CD4-positive, alpha-beta T cell treated with Interleukin-15 for 4 hours (primary cell): ENCODE results near the gene SCGN.

Experiments
- DNase-seq: peaks from one replicate; pipeline ENCODE4 v3.0.0-alpha.2; 2020; ENCODE audit warnings: low spot score

The SCGN gene, protein sequence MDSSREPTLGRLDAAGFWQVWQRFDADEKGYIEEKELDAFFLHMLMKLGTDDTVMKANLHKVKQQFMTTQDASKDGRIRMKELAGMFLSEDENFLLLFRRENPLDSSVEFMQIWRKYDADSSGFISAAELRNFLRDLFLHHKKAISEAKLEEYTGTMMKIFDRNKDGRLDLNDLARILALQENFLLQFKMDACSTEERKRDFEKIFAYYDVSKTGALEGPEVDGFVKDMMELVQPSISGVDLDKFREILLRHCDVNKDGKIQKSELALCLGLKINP

GRCh38 chr6:25652007-25652515 lies at the start of gene SCGN:
SCGN (plus strand) TSS chr6:25652215; CDS start chr6:25652404, 189 bp downstream.
- no peak for DNase-seq

GRCh38 chr6:25602674-25602982 lies 49.4 kb upstream of the SCGN start:
- DNase-seq: no peak

- no peak for DNase-seq
Observed at GRCh38 chr6:25603251-25603650, 48.8 kb upstream of the SCGN start.

DNA sequence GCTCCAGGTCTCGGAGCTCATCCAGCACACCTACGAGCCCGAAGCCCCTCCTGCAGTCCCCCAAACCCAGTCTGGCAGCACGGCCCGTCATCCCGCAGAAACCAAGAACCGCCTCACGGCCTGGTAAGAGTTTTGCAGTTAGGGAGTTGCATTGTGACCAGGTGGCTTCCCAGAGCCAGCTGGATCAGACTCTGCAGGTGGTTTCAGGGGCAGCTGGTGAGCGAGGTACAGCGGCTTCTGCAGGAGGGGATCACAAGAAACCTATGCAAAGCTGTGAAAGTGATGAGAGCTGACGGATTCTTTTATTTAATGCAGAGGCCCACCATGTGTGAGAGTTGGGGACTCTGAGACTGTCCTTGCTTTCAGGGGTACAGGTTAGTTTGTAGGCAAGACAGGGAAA lies 45.9 kb upstream of the SCGN start:
- DNase-seq: no peak

DNA sequence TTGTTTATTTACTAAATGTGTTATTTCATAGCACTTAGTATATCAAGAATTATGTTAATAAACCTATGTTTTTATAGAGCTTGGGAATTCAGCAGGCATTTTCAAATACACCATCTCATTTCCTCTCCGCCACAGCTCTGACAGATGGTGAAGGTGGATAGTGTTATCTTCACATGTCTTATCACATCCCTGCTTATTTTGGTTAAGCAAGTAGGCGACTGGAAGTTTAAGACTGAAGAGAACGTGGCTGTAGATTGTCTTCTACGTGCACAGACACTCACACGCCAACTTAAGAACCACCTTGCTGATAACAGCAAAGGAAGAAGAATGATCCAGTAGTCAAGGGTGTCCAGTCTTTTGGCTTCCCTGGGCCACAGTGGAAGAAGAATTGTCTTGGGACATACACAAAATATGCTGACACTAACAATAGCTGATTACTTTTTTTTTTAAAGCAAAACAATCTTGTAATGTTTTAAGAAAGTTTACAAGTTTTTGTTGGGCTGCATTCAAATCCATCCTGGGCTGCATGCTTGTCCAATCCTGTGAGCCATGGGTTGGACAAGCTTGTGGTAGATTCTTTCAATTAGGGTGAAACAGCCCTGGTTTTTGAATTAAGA lies 43.3 kb upstream of the SCGN start:
- DNase-seq: no peak

DNA sequence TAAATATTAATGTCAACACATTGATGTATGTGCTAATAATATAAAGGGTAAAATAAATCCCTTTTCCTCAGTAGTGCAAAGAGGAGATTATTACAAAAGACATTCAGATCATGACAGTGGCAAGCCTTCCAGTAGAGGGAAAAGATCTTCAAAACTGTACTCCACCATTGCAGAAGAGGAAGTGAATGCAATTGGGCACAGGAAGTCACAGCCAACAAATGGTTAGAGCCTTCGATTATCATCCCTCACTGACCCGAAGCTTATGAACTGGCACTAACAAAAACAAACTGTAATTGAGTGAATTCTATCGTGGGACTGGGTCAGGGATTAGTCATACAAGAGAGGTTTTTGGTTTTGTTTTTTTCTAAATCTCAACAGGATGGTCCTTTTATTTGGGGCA lies 39.3 kb upstream of the SCGN start:
- DNase-seq: no peak

DNA sequence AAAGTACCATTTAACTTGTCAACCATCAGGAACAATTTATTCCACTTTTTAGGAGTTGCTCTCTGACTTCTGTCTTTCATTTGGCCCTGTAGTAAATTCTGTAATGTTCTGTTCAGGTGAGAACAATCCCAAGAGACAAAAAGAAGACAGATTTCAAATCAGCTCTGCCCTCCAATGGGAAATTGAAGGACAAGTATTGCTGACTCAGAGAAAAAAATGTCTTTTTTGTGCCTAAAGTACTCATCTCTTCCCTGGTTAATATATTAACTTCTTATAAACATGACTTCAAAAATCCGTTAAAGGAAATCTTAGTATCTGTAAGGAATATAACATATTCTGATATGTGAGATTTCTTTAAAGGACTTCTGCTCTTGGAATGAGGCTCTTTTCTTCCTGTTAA lies 38.6 kb upstream of the SCGN start:
- no peak for DNase-seq

GRCh38 chr6:25614052-25614451 lies 38.0 kb upstream of the SCGN start:
- DNase-seq: no peak

DNA sequence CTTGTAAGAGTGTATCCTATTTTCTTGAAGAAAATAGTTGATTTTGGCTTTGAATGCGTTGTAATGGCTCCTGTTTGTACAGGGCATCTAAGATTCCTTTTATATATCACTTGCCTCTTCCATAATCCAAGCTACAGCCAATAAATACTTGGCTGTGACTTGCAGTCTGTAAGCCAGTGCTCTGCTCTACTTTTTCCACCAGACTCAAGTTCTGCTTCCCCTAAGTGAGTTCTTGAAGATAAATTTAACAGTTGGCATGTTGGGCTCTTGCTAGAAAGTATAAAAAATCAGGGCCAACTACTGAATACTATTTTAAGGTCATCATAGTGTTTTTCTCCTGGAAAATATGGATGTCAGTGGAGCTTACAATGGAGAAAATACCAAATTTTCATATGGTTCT lies 36.5 kb upstream of the SCGN start:
- DNase-seq: no peak

- DNase-seq: no peak
Observed at GRCh38 chr6:25617997-25618396, 34.0 kb upstream of the SCGN start.

DNA sequence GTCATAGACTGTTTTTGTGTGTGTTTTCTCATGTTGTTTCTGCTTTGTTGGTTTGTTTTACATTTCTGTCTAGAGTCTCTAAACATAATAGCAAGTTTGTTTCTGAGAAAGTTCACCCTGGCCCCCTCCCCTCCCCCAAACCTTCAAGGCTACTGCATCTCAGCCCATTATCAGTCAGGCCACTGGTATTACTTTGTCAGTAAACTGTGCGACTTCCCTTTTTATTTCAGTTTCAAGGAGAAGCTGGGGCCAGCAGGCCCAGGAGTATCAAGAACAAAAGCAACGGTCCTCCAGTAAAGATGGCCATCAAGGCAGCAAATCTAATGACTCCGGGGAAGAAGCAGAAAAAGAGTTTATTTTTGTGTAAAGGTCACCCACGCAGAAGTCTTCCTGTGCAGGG lies 32.8 kb upstream of the SCGN start:
- DNase-seq: no peak

- DNase-seq: no peak
Observed at GRCh38 chr6:25620391-25620790, 31.6 kb upstream of the SCGN start.

DNA sequence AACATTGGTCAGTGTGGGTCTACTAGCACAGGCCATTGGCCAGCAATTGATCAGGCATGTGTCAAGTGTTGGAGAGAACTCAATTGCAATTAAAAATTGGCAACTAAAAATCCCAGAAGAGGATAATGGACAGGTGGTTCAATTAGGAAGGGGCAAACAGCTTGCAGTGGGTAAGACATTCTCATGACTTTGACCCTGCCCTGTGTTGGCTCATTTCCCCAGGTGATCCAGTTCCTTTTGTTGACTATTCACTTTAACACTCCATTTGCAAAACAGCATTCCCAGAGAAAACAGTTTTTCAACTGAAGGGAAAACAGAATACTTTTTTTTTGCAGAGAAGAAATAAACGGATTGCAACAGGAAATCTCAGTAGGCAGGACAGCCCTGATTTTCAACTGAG lies 28.9 kb upstream of the SCGN start:
- no peak for DNase-seq

DNA sequence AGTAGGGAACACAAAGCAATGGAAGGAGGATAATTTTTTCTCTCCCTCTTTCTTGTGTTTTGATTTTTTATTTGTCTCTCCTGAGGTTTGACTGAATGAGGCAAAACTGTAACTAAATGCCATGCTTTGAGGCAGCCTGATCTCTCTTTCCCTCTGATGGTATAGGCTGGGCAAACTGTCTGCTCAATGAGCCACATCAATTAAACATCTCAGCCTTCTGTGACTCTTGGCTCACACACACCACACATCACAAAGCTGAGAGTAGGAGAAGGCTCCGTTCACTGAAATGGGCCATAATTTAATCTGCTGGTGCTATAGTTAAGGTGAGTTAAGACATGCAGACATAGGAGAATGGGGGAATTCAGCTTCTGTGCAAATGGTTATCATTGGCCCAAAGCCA lies 28.1 kb upstream of the SCGN start:
- DNase-seq: no peak

- DNase-seq: no peak
Observed at GRCh38 chr6:25627001-25627400, 25.0 kb upstream of the SCGN start.

- no peak for DNase-seq
Observed at GRCh38 chr6:25628471-25629197, 23.4 kb upstream of the SCGN start.

- no peak for DNase-seq
Observed at GRCh38 chr6:25629198-25629576, 22.8 kb upstream of the SCGN start.

DNA sequence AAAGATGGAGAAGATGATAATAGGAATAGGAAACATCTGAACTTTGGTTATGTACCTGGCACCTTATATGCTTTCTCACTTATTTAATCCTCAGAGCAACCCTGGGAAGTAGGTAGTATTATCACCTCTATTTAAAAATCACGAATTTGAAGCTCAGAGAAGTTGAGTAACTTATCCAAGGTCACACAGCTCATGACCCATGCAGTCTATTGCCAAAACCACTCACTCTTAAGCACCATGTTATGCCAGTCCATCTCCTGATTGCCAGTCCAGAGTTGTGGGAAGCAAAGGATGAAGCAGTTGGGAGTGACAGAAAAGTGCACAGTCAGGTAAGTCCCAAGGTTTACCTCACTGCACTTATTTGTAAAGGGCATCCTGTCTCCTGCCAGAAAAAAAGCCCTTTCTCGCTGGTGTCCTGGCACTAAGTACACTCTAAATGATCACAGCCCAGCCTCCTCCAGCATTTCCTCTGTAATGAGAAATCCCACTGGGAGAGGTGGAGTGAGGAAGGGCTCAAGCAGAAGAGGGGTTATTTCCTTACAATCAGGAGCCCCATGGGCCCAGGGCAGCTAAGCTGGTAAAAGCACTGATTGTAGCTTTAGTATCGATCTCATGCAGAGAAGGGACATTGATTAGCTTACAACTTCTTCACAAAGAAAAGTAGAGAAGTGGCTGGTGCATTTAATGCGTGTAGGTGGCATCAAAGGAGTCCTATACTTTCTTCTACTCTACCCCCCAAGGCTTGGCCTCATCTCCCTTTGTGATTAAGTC lies 21.3 kb upstream of the SCGN start:
- DNase-seq: no peak

- no peak for DNase-seq
Observed at GRCh38 chr6:25635886-25636317, 16.1 kb upstream of the SCGN start.

- DNase-seq: no peak
Observed at GRCh38 chr6:25637211-25637610, 14.8 kb upstream of the SCGN start.

- DNase-seq: no peak
Observed at GRCh38 chr6:25637960-25638434, 14.0 kb upstream of the SCGN start.

- no peak for DNase-seq
Observed at GRCh38 chr6:25639653-25640052, 12.4 kb upstream of the SCGN start.

DNA sequence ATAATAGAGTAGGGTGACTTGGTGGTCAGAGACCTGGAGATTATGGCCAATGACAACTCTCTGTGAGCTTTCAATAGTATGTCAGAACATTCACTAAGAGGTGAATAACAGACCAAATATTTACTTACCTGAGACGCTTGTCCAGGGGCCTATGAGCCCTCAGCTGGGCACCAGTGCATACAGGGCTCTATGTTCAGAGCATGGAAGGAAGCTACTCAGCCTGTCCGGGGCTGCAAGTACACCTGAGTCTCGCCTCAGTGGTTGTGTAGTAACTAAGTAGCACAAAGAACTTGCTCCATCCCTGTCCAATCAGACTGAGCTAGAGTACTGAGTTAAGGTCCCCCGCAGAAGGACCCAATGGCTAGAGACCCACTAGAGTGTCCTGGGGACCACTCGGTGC lies 11.6 kb upstream of the SCGN start:
- no peak for DNase-seq
